ENCODE measurements around the gene CFL2. TPM values are rescaled to one million over a fixed set of nuclear protein-coding genes. Genes with fewer than 3 reads are reported as not detected.

The CFL2 gene
- total and polyA plus RNA-seq, 2 of the 13 experiments (the other 11 are each of a cell fraction or from before 2014, with no cell fraction given): 114 to 158 TPM

GRCh38 chr14:34714320-34715126 is at the start of gene CFL2 (continued):
- TF ChIP-seq TIGD3 (CRISPR knock-in tag; IDR thresholded peaks at IDR 0.05; ENCODE audit: borderline replicate concordance) (peak; percentile 63; the same call in 1 of the 2 replicates), HDAC1 (CRISPR knock-in tag; IDR thresholded peaks at IDR 0.05) (peak; percentile 96), POLR2AphosphoS2 (IDR thresholded peaks at IDR 0.05; ENCODE audit: low read depth, low read length) (no peak), ZNF446 (CRISPR knock-in tag; IDR thresholded peaks at IDR 0.05) (peak; percentile 97; the same call in 1 of the 2 replicates), KLF9 (CRISPR knock-in tag; IDR thresholded peaks at IDR 0.05; ENCODE audit: low read depth) (no peak), CBX1 (IDR thresholded peaks at IDR 0.05; ENCODE audit: low read depth) (peak; percentile 94), JUNB (CRISPR knock-in tag; IDR thresholded peaks at IDR 0.05; ENCODE audit: borderline replicate concordance) (no peak), ATAD3A (CRISPR knock-in tag; IDR thresholded peaks at IDR 0.05) (0 out of 2 replicates have a peak, but pooled peaks have one; percentile 51), ZNF101 (CRISPR knock-in tag; IDR thresholded peaks at IDR 0.05; ENCODE audit: borderline replicate concordance, low read depth) (0 out of 2 replicates have a peak, but pooled peaks have one; percentile 44), ZNF891 (CRISPR knock-in tag; IDR thresholded peaks at IDR 0.05) (peak; percentile 100), ZNF24 (IDR thresholded peaks at IDR 0.05) (no peak), ZNF547 (CRISPR knock-in tag; IDR thresholded peaks at IDR 0.05) (peak; percentile 90; the same call in 1 of the 2 replicates), TFDP1 (CRISPR knock-in tag; IDR thresholded peaks at IDR 0.05; ENCODE audit: borderline replicate concordance) (peak; percentile 83; the same call in 1 of the 2 replicates), ZNF234 (CRISPR knock-in tag; conservative IDR thresholded peaks at IDR 0.05) (peak; percentile 90; the same call in 1 of the 2 replicates), PHF21A (CRISPR knock-in tag; IDR thresholded peaks at IDR 0.05) (no peak; the same call in 1 of the 2 replicates), ZNF343 (CRISPR knock-in tag; IDR thresholded peaks at IDR 0.05) (peak; percentile 97), FOXA3 (CRISPR knock-in tag; IDR thresholded peaks at IDR 0.05) (peak; percentile 58; the same call in 1 of the 2 replicates), PHF20 (CRISPR knock-in tag; IDR thresholded peaks at IDR 0.05) (peak; percentile 71; the same call in 1 of the 2 replicates), ETS1 (CRISPR knock-in tag; IDR thresholded peaks at IDR 0.05) (no peak), ZNF276 (CRISPR knock-in tag; IDR thresholded peaks at IDR 0.05; ENCODE audit: low read depth) (peak; percentile 89; the same call in 1 of the 2 replicates), ARHGAP35 (CRISPR knock-in tag; IDR thresholded peaks at IDR 0.05; ENCODE audit: borderline replicate concordance) (peak; percentile 88), MIER3 (CRISPR knock-in tag; IDR thresholded peaks at IDR 0.05; ENCODE audit: borderline replicate concordance) (peak; percentile 65; the same call in 1 of the 2 replicates), ZNF484 (CRISPR knock-in tag; IDR thresholded peaks at IDR 0.05; ENCODE audit: borderline replicate concordance, low read depth) (0 out of 2 replicates have a peak, but pooled peaks have one; percentile 88), SRSF1 (optimal IDR thresholded peaks at IDR 0.05; ENCODE audit: low read depth, low read length) (peak; percentile 96), HOXA3 (CRISPR knock-in tag; IDR thresholded peaks at IDR 0.05) (peak; percentile 95)

Data from HepG2 (cell line).